Ovary (tissue), 3 donors: ENCODE data around the gene TP53BP2.

Experiments used
- POLR2A ChIP-seq: fragments of 450-650 bp; IDR thresholded peaks from one replicate; pipeline ENCODE4 v1.6.1; 2017; ENCODE audit warnings: antibody characterized with exemption, mild to moderate bottlenecking, moderate library complexity
- TF ChIP-seq, protein P1 (sequence below), 3 donors: fragments of 450-650 bp in 2 of 3; fragments of 200-600 bp in 1 of 3; IDR thresholded peaks; one replicate each; pipeline versions ENCODE4 v1.5.1 to v1.8.0; 2016 to 2022; ENCODE audit warnings: antibody characterized with exemption in 3 of 3, mild to moderate bottlenecking in 1 of 3
- donor health status: DM: no; HTN: no; CAD: no.

DNA sequence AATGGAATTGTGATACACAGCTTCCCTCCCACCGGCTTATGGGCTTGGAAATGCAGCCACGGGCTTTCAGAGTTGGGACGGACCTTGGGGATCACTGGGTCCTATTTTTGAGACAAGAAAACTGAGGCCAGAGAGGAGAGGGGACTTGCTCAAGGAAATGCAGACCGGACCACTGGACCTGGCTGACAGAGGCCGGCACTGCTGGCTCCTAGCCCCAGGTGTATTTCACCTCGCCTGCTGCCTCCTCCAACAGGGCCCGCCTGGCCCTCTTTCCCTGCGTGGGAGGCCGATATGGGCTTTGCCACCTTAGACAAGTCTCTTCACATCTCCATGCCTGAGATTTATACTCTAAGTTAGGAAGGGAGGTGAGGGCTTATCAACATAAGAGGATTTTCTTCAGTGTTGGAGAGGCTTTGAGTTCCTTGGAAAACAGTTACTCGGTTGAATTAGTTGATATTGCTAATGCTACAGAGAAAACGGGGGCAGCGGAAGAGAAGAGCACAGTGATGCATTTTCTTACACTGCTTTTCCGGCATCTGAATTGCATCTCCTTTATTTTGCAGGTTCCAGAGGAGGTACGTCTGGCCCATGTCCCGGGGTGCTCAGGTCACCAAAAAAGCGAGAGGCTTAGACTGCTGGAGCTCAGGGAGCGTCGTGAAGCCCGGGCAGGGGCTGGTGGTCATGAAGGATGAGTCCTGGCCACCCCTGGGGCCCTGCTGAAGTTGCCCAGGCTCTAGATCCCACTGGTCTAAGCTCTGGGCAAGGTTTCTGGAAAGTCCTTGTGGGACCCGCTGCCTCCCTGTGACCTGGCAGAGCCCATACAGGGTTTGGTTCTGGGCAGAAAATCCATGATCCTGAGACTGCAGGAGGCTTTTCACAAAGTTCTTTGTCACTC is 88.7 kb downstream of the TP53BP2 start:
- no peak for TF ChIP-seq POLR2A
- TF ChIP-seq, protein P1, sequence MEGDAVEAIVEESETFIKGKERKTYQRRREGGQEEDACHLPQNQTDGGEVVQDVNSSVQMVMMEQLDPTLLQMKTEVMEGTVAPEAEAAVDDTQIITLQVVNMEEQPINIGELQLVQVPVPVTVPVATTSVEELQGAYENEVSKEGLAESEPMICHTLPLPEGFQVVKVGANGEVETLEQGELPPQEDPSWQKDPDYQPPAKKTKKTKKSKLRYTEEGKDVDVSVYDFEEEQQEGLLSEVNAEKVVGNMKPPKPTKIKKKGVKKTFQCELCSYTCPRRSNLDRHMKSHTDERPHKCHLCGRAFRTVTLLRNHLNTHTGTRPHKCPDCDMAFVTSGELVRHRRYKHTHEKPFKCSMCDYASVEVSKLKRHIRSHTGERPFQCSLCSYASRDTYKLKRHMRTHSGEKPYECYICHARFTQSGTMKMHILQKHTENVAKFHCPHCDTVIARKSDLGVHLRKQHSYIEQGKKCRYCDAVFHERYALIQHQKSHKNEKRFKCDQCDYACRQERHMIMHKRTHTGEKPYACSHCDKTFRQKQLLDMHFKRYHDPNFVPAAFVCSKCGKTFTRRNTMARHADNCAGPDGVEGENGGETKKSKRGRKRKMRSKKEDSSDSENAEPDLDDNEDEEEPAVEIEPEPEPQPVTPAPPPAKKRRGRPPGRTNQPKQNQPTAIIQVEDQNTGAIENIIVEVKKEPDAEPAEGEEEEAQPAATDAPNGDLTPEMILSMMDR (IDR thresholded peaks at IDR 0.05) = no peak
